Astrocyte (in vitro differentiated cells and primary cell): ENCODE measurements around the gene ARHGEF5. TPM values are rescaled to one million over a fixed set of nuclear protein-coding genes. Genes with fewer than 3 reads are reported as not detected.
"Not testable (repeated sequence)": the region's sequence is repeated elsewhere in the genome, so short reads cannot be mapped to it uniquely, and the experiment has no call there.

Experiments used
- DNase-seq: peaks from one replicate; pipeline ENCODE4 v3.0.0-alpha.2; 2010; ENCODE audit warnings: low read depth
- FAIRE-seq: peaks from 2 replicates; lab custom pipeline; 2011; peaks lifted over from hg19 to GRCh38; lab: Jason Lieb, UNC
- H2AFZ ChIP-seq: 2 replicates; pipeline ENCODE4 v1.6.0; 2012; ENCODE audit warnings: low read depth, low read length, inconsistent platforms
- H3K27ac ChIP-seq: 2 replicates; pipeline ENCODE4 v1.5.1; 2011; ENCODE audit warnings: low read depth, low read length, inconsistent platforms
- H3K27me3 ChIP-seq: 2 replicates; pipeline ENCODE4 v1.6.0; 2011; ENCODE audit warnings: low read length, inconsistent platforms; ENCODE audit not compliant: insufficient read depth
- H3K36me3 ChIP-seq: 2 replicates; pipeline ENCODE4 v1.5.1; 2011; ENCODE audit warnings: low read length, inconsistent platforms; ENCODE audit not compliant: insufficient read depth
- H3K4me1 ChIP-seq: 2 replicates; pipeline ENCODE4 v1.5.1; 2011; ENCODE audit warnings: low read length, inconsistent platforms; ENCODE audit not compliant: insufficient read depth
- H3K4me2 ChIP-seq: 2 replicates; pipeline ENCODE4 v1.6.0; 2012; ENCODE audit warnings: low read length, inconsistent platforms
- H3K4me3 ChIP-seq: 2 replicates; pipeline ENCODE4 v1.5.1; 2011; ENCODE audit warnings: low read depth, mild to moderate bottlenecking, low read length, inconsistent platforms; ENCODE audit not compliant: insufficient read depth
- H3K79me2 ChIP-seq: 2 replicates; pipeline ENCODE4 v1.6.0; 2012; ENCODE audit warnings: mild to moderate bottlenecking, low read length, inconsistent platforms; ENCODE audit not compliant: insufficient read depth
- H3K9ac ChIP-seq: 2 replicates; pipeline ENCODE4 v1.6.0; 2012; ENCODE audit warnings: mild to moderate bottlenecking, low read length, inconsistent platforms
- H3K9me3 ChIP-seq: 2 replicates; pipeline ENCODE4 v1.5.1; 2012; ENCODE audit warnings: low read depth, mild to moderate bottlenecking, low read length, inconsistent platforms; ENCODE audit not compliant: insufficient read depth
- H4K20me1 ChIP-seq: 2 replicates; pipeline ENCODE4 v1.6.0; 2012; ENCODE audit warnings: low read length, inconsistent platforms; ENCODE audit not compliant: insufficient read depth
- H3K27ac Mint-ChIP-seq: one replicate; pipeline ENCODE4 v1.8.0; 2021; ENCODE audit warnings: mild to moderate bottlenecking, mixed read lengths; ENCODE audit not compliant: unreplicated experiment
- H3K27me3 Mint-ChIP-seq: one replicate; pipeline ENCODE4 v1.8.0; 2021; ENCODE audit warnings: low read depth, mixed read lengths; ENCODE audit not compliant: unreplicated experiment
- H3K36me3 Mint-ChIP-seq: one replicate; pipeline ENCODE4 v1.8.0; 2021; ENCODE audit warnings: low read depth, mixed read lengths; ENCODE audit not compliant: unreplicated experiment
- H3K4me1 Mint-ChIP-seq: one replicate; pipeline ENCODE4 v1.8.0; 2021; ENCODE audit warnings: low read depth, mixed read lengths; ENCODE audit not compliant: unreplicated experiment
- H3K4me3 Mint-ChIP-seq: one replicate; pipeline ENCODE4 v1.8.0; 2021; ENCODE audit warnings: mild to moderate bottlenecking, moderate library complexity, mixed read lengths; ENCODE audit not compliant: unreplicated experiment
- H3K9me3 Mint-ChIP-seq: one replicate; pipeline ENCODE4 v1.8.0; 2021; ENCODE audit warnings: mild to moderate bottlenecking, mixed read lengths; ENCODE audit not compliant: unreplicated experiment
- EZH2 ChIP-seq: IDR thresholded peaks from 2 replicates; pipeline ENCODE4 v1.6.1; 2012; ENCODE audit warnings: mild to moderate bottlenecking, low read length, inconsistent platforms; ENCODE audit not compliant: insufficient read depth
- total RNA-seq: library from RNA; stranded (reverse); gene quantifications from 2 replicates; pipeline ENCODE4 v1.2.1, GENCODE V29; 2021
- TF ChIP-seq, protein P1 (sequence below): IDR thresholded peaks from 2 replicates; pipeline ENCODE4 v1.5.1; 2011; ENCODE audit warnings: low read depth, mild to moderate bottlenecking, inconsistent platforms, low read length, moderate library complexity; ENCODE audit not compliant: insufficient read depth

The ARHGEF5 gene
- total RNA-seq, 1 donor from 2014 or later = 9.3 TPM

DNA sequence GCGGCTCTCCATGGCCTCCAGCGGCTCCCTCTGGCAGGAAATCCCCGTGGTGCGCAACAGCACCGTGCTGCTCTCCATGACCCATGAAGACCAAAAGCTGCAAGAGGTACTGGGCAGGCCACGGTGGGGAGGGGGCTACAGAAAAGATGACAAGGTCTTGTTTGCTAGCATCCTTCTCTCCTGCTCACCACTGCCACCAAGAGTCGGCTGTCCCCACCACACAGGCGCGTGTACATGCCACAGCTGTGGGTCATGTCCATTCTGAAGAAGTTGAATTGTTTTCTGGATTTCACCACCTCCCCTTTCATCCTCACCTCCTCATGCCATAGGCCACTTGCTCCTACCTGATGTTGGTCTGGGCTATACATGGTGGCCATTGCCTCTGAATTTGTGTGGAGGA lies 12.0 kb downstream of the ARHGEF5 start:
- not testable (repeated sequence) for H3K9me3 Mint-ChIP-seq, H3K27me3 ChIP-seq

GRCh38 chr7:144369221-144369620 lies 14.0 kb downstream of the ARHGEF5 start:
- H4K20me1 ChIP-seq, H3K36me3 Mint-ChIP-seq, H3K9me3 ChIP-seq, DNase-seq, H3K27ac ChIP-seq, H3K4me1 Mint-ChIP-seq, H3K79me2 ChIP-seq, H2AFZ ChIP-seq, H3K9ac ChIP-seq, H3K4me2 ChIP-seq, FAIRE-seq, H3K4me3 Mint-ChIP-seq, H3K4me3 ChIP-seq, H3K36me3 ChIP-seq, H3K9me3 Mint-ChIP-seq, H3K27me3 ChIP-seq, H3K27me3 Mint-ChIP-seq, H3K4me1 ChIP-seq, H3K27ac Mint-ChIP-seq: not testable (repeated sequence)

More for the DNA sequence above, 12.0 kb downstream of the ARHGEF5 start:
- H3K9ac ChIP-seq, H3K4me3 ChIP-seq, H3K4me1 Mint-ChIP-seq, H2AFZ ChIP-seq, H3K27ac ChIP-seq, H3K36me3 Mint-ChIP-seq, H3K4me2 ChIP-seq, DNase-seq, H3K9me3 ChIP-seq, H3K4me1 ChIP-seq, H4K20me1 ChIP-seq, H3K79me2 ChIP-seq, FAIRE-seq, H3K4me3 Mint-ChIP-seq, H3K27ac Mint-ChIP-seq, H3K27me3 Mint-ChIP-seq, H3K36me3 ChIP-seq: not testable (repeated sequence)

GRCh38 chr7:144378651-144379050 lies 23.4 kb downstream of the ARHGEF5 start:
- no peak for TF ChIP-seq EZH2
- TF ChIP-seq, protein P1, sequence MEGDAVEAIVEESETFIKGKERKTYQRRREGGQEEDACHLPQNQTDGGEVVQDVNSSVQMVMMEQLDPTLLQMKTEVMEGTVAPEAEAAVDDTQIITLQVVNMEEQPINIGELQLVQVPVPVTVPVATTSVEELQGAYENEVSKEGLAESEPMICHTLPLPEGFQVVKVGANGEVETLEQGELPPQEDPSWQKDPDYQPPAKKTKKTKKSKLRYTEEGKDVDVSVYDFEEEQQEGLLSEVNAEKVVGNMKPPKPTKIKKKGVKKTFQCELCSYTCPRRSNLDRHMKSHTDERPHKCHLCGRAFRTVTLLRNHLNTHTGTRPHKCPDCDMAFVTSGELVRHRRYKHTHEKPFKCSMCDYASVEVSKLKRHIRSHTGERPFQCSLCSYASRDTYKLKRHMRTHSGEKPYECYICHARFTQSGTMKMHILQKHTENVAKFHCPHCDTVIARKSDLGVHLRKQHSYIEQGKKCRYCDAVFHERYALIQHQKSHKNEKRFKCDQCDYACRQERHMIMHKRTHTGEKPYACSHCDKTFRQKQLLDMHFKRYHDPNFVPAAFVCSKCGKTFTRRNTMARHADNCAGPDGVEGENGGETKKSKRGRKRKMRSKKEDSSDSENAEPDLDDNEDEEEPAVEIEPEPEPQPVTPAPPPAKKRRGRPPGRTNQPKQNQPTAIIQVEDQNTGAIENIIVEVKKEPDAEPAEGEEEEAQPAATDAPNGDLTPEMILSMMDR = no peak

More at GRCh38 chr7:144378651-144379050, 23.4 kb downstream of the ARHGEF5 start:
- Histone ChIP-seq H3K27ac (no peak overlapping the region), H3K4me1 (no peaks in the 10 kb centered on the region), H3K79me2 (no peaks in the 10 kb centered on the region), H4K20me1 (no peaks in the 10 kb centered on the region), H2AFZ (peak overlapping the region; percentile 34), H3K4me2 (no peak overlapping the region), H3K36me3 (no peaks in the 10 kb centered on the region), H3K9ac (no peak overlapping the region), H3K27me3 (no peaks in the 10 kb centered on the region), H3K4me3 (no peak overlapping the region), H3K9me3 (no peaks in the 10 kb centered on the region)
- DNase-seq = peak; percentile 69
- FAIRE-seq = no peak
- peaks cover 2% of the 10 kb centered on the region for H3K4me1 Mint-ChIP-seq
- no peak overlapping the region for H3K4me3 Mint-ChIP-seq
- H3K9me3 Mint-ChIP-seq = no peaks in the 10 kb centered on the region
- peaks cover 14% of the 10 kb centered on the region for H3K36me3 Mint-ChIP-seq
- H3K27me3 Mint-ChIP-seq = no peaks in the 10 kb centered on the region
- H3K27ac Mint-ChIP-seq = no peak overlapping the region
